HG03342 (cell line): Measurements from ENCODE around the gene CCDC51.

Experiments used
- ATAC-seq: cut with Tn5 transposase; IDR thresholded peaks from one replicate; pipeline ENCODE4 v1.9.1; 2021; ENCODE audit warnings: mild to moderate bottlenecking, moderate library complexity; ENCODE audit not compliant: unreplicated experiment

Gene CCDC51

GRCh38 chr3:48435223-48435595, 4.7 kb downstream of the CCDC51 start:
- no peak for ATAC-seq

- ATAC-seq = no peak
These were observed 5.2 kb downstream of the CCDC51 start for GRCh38 chr3:48434591-48435222.

GRCh38 chr3:48433472-48434118, 6.3 kb downstream of the CCDC51 start:
- ATAC-seq = no peak

GRCh38 chr3:48432411-48433371, 7.2 kb downstream of the CCDC51 start:
- ATAC-seq = no peak

GRCh38 chr3:48431224-48432029, 8.5 kb downstream of the CCDC51 start:
- no peak for ATAC-seq

DNA sequence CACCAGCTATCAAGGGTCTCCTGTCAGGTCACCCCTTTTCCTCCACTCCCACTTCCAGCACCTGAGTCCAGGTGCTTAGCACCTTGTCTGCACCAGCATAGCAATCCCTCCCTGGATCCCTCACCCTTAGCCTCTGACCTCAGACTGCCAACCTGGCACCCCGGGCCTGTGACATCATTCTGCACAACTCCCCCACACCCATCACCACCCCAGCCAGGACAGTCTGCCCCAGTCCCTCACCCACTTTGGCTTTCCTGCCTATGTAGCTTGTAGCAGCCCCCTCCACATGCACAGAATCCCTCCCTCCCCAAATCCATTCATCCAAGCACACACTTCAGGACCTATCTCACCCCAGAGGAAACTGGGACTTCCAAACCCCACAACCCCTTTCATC, 9.2 kb downstream of the CCDC51 start:
- ATAC-seq = no peak

DNA sequence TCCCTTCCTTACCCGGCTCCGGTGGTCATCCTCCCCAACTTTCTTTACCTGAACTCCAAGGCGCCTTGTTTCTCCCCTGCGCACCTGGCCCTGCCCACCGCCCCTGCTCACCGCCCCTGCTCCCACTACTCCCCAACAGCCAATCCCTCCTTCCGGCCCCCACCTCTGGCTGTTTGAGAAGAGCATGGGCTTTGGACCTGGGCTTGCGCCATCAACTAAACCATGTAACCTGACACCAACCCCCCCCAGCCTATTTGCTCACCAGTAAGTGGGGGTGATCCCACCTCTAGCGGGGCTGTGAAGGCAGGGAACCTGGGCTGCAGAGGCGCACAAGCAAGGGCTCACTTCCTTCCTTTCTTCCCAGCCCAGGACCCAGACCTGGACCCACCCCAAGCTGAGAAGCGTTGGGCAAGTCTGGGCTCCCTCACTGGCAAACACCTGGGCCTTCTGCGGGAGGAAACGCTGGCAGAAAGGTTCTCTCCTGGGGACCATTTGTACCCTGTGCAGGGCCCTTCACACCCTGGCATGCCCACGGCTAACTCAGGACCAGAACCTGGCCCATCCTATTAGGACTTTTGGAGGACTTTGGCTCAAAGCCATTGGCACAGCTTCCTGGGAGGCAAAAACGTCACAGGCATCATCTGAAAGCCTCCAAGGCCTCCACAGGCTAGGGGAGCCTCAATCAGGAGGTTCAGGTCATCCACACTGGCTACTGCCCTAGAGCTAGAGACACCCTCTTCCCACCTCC, 9.8 kb downstream of the CCDC51 start, which contains the start of gene PLXNB1:
Gene PLXNB1, minus strand, starts transcription at position 127 of the 748 bp plus-strand sequence. CDS start 5,475 bp downstream, outside the sequence.
- no peak for ATAC-seq

GRCh38 chr3:48429317-48429959, 10.5 kb downstream of the CCDC51 start:
- no peak for ATAC-seq

DNA sequence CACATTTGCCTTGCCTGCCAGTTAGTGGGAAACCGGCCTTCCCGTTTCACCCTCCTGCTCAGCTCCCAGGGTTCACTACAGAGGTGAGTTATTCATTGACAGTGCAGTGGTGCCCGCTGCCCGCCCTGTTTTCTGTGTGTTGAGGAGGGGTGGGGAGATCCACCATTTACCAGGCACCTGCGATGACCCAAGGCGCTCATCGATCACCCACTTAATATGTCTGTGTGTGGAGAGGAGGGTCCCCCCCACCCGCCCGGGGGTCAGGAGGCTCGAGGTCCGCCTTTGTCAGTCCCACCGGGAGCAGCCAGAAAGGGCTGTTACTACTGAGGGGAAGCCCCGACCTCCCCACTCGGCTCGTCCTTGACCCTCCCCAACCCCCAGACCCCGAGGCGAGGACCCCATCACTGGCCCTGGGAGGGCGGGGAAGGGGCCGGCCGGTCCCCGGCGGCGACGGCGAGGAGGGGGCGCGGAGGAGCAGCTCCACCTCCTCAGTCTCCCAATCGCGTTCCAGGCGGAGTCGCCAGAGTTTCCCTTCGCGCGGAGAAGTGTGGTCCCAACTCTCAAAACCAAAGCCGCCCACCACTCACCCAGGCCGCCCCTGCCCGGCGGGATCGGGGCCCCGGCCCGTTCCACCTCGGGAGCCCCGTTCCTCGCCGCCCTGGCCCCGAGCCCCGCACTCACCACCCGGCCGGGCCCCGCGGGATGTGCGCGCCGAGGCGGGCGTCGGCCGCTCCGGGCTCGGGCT, 11.2 kb downstream of the CCDC51 start:
- ATAC-seq = no peak

DNA sequence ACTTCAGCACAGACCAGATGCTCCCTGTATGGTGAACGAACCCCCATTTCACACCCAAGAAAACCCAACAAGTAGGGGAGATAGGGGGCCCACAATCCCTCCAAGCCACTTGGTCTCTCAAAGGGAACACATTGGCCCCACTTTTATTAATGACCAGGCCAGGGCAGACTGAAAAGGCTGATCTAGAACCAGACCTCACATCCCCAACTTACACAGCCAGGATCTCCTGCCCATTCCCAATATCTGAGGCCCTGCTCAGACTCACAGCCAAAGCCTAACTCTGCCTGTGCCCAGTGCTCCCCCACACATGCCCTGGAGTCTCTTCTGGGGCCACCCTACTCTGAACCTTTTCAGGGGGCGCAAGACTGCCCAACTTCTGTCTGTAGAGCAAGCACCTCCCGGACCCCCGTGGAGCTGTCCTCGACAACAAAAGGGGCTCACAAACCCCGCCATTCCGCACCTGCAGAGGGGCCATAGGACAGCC, 11.8 kb downstream of the CCDC51 start:
- no peak for ATAC-seq

- no peak for ATAC-seq
These were observed 12.3 kb downstream of the CCDC51 start for GRCh38 chr3:48427630-48427962.

DNA sequence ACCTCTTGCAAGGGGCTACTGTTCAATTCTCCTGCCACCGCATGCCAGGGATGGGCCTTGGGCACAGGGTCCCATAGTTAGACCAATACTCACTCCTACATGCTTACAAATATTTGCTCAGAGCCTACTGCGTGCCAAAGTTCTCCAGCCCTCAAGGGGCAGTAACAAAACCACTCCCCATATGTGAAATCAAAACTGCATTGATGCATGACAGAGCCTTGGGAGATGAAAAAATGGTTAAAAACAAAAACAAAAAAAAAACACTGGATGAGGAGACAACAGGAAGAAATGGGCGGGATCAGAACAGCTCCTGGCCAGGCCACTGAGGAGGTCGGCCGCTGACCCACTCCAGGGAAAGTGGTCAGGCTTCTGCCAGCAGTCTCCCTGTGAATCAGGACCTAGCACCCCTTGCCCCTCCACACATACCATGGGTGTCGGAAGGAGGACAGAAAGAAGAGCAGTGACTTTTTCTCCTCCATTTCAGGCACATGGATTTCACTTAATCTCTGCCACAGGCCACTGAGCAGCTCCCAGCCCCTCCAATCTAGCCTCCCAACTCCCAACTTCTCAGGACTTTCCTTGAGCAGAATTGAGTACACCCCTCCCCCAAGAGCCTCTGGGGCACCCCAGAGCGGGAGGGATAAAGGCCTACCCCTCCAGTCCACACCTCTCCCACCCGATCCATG, 12.8 kb downstream of the CCDC51 start:
- ATAC-seq = no peak

DNA sequence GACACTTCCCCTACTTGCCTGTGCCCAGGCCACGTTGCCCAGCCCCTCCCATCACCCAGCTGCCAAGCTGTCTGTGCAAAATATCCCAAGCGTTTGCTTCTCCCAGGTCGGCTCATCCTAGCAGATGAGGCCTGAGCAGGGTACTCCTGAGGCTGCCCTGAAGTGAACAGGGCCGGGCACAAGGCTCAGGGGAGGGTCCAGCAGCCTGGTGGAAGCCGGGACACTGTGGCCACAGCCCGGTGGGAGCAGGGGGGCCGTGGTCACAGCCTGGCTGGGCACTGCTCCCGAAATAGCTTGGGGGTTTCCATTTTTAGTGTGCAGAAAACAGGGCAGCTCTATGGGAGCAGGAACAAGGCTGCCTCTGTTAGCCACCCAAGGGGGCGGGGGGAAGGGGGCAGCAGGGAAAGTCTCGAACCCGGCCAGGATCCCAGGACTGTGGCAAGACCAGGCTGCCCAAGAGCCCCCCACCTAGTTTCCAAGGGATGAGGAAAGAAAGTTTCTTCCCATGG, 13.5 kb downstream of the CCDC51 start:
- no peak for ATAC-seq

DNA sequence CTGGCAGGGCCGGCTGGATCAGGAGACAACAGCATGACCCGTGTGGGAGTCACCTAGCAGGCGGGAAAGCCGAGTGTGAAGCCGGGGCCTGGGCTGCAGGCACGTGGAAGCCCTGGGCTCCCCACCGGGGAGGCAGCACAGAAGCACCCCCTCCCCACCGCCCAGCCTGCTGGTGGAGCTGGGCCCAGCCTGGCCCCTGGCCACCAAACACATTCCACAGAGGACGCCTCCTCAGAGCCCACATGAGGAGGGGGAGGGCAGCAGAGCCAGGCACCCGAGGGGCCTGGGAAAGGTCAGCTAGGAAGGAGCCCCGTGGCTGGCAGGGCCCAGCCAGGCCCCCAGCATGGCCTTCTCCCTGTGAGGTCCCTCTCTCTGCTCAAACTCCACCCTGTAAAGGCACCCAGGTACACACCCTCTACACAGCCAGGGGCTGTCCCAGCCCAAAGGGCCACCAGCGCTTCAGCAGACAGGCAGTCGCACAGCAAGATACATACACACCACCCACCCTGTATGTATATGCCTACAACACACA, 14.6 kb downstream of the CCDC51 start:
- ATAC-seq = no peak

DNA sequence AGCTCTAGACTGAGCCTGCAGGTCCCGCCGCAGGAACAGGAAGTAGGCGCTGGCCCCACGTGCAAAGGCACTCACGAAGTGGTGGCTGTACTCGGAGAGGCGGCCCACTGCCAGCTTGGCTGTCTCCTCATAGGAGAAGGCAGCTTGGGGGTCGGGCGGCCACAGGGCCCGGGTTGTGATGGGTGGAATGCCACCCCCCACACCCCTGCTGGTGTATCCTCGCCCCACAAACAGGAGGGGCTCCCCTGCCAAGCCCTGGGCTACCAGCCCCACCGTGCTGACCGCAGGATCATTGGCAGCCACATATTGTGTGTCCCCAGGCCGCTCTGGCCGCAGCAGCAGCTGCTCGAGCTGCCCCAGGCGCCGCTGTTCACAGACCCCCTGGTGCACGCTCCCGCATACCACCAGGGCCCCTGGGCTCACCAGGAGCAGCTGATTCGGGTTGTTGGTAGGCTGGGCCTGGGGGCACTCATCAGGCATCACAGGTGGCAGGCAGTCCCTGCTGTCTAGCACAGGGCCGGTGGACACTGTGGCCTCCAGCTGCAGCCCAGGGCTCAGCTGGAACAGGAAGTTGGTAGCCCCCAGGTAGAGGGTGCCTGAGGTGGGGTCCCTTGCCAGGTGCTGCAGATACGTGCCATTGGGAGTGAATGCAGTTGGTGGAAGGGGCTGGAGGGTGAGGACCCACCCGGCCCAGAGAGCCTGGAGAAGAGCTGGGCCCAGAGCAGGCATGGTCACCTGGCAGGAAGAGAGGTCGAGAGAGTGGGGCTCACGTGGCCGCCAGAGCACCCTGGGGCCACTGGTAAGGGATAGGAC, 15.8 kb downstream of the CCDC51 start:
- ATAC-seq = no peak

DNA sequence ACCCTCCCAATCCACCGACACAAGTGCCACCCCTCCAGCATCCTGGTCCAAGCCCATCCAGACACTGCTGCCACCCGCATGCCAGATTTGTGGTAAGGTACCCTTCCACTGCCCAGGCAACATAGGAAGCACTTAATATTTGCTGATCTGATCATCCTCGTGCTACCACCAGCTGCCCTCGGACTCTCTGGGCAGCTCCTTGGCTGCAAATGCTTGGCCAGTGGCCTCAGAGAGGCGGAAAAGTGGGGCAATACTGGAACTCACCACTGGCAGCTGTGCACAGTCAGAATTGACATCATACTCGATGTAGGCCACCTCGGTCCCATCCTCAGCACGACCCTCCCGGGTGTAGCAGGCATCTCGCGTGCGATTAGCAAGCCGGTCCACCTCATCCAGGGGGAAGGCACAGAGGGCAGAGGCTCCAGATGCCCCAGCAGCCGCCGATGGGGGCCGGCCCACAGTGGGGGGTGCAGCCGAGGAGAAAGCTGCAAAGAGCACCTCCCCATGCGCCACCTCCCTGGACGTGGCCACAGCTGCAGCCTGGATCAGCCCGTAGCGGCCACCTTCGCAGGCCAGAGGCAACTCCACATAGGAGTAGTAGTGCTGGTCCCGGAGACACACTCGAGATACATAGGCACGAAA, 16.6 kb downstream of the CCDC51 start:
- ATAC-seq = no peak

GRCh38 chr3:48422681-48423080, 17.2 kb downstream of the CCDC51 start:
- no peak for ATAC-seq
